Keratinocyte (primary cell): ENCODE data around the gene CIAPIN1. TPM values are rescaled to one million over a fixed set of nuclear protein-coding genes. Genes with fewer than 3 reads are reported as not detected.

ENCODE experiments used
- DNase-seq: peaks from one replicate; pipeline ENCODE4 v3.0.0-alpha.2; 2011; ENCODE audit warnings: low read depth, missing footprints, low spot score
- FAIRE-seq: peaks from 2 replicates; lab custom pipeline; 2011; peaks lifted over from hg19 to GRCh38; lab: Jason Lieb, UNC
- H2AFZ ChIP-seq: 2 replicates; pipeline ENCODE4 v1.6.0; 2012; ENCODE audit warnings: low read length, control low read depth, inconsistent platforms; ENCODE audit not compliant: control insufficient read depth
- H3K27ac ChIP-seq: 2 replicates; pipeline ENCODE4 v1.5.1; 2011; ENCODE audit warnings: low read length; ENCODE audit not compliant: control insufficient read depth, insufficient read depth
- H3K27me3 ChIP-seq: 3 replicates; pipeline ENCODE4 v1.6.0; 2011; ENCODE audit warnings: low read length; ENCODE audit not compliant: control insufficient read depth, insufficient read depth; ENCODE audit errors: extremely low read depth
- H3K36me3 ChIP-seq, 2 experiments: 2 replicates in 1 of 2; 3 replicates in 1 of 2; pipeline ENCODE4 v1.5.1; 2011; ENCODE audit warnings: low read length in 2 of 2, mild to moderate bottlenecking in 1 of 2; ENCODE audit not compliant: control insufficient read depth in 2 of 2, insufficient read depth in 2 of 2; ENCODE audit errors: extremely low read depth in 1 of 2
- H3K4me1 ChIP-seq: 3 replicates; pipeline ENCODE4 v1.5.1; 2011; ENCODE audit warnings: low read length; ENCODE audit not compliant: control insufficient read depth, insufficient read depth; ENCODE audit errors: extremely low read depth
- H3K4me2 ChIP-seq: 3 replicates; pipeline ENCODE4 v1.6.0; 2011; ENCODE audit warnings: low read depth, low read length; ENCODE audit not compliant: control insufficient read depth, insufficient read depth; ENCODE audit errors: extremely low read depth
- H3K4me3 ChIP-seq, 3 experiments: fragments of 200-600 bp in 1 of 3; sonication (generic) in 1 of 3; 2 replicates in 2 of 3; 3 replicates in 1 of 3; pipeline ENCODE4 v1.5.1; 2011 to 2016; ENCODE audit warnings: low read length in 3 of 3, mild to moderate bottlenecking in 3 of 3, control low read depth in 2 of 3, inconsistent platforms in 1 of 3, low read depth in 1 of 3, mixed read lengths in 1 of 3, mixed run types in 1 of 3, moderate library complexity in 1 of 3; ENCODE audit not compliant: control insufficient read depth in 2 of 3, insufficient read depth in 2 of 3; ENCODE audit errors: extremely low read depth in 1 of 3
- H3K79me2 ChIP-seq: 2 replicates; pipeline ENCODE4 v1.6.0; 2012; ENCODE audit warnings: low read length; ENCODE audit not compliant: control insufficient read depth, insufficient read depth
- H3K9ac ChIP-seq: 3 replicates; pipeline ENCODE4 v1.6.0; 2011; ENCODE audit warnings: low read length; ENCODE audit not compliant: control insufficient read depth, insufficient read depth; ENCODE audit errors: extremely low read depth
- H3K9me1 ChIP-seq: 3 replicates; pipeline ENCODE4 v1.6.0; 2011; ENCODE audit warnings: low read length; ENCODE audit not compliant: control insufficient read depth, insufficient read depth; ENCODE audit errors: extremely low read depth
- H3K9me3 ChIP-seq: 2 replicates; pipeline ENCODE4 v1.5.1; 2012; ENCODE audit warnings: low read depth, low read length; ENCODE audit not compliant: control insufficient read depth
- H4K20me1 ChIP-seq: 3 replicates; pipeline ENCODE4 v1.6.0; 2011; ENCODE audit warnings: low read length; ENCODE audit not compliant: control insufficient read depth, insufficient read depth; ENCODE audit errors: extremely low read depth
- CTCF ChIP-seq, 3 experiments: IDR thresholded peaks in 1 of 3; conservative IDR thresholded peaks in 1 of 3; optimal IDR thresholded peaks in 1 of 3; 2 replicates in 2 of 3; 3 replicates in 1 of 3; pipeline versions ENCODE3 to v1.5.1; 2011; ENCODE audit warnings: low read length in 3 of 3, mild to moderate bottlenecking in 3 of 3, moderate library complexity in 2 of 3, control low read depth in 1 of 3, inconsistent platforms in 1 of 3; ENCODE audit not compliant: insufficient read depth in 2 of 3; ENCODE audit errors: extremely low read depth in 1 of 3
- EZH2 ChIP-seq: IDR thresholded peaks from one replicate; pipeline ENCODE4 v1.6.1; 2012; ENCODE audit warnings: inconsistent platforms, mild to moderate bottlenecking, low read length, moderate library complexity
- dilution Hi-C: fragments of 300-500 bp; cut with MboI; formaldehyde crosslinking; loops from one replicate; pipeline ENCODE4 v1.7.0; 2020; ENCODE audit warnings: low sequenced_read_pairs; ENCODE audit not compliant: extremely low pct_ligation_motif_present
- polyA plus RNA-seq, 5 experiments: library from polyadenylated mRNA; depleted of rRNA in 3 of 5; stranded (reverse) in 3 of 5; stranded (forward) in 1 of 5; unstranded in 1 of 5; fragments of >200 nt; gene quantifications; 1 replicate in 1 of 5; 2 replicates in 3 of 5; 3 replicates in 1 of 5; pipeline versions ENCODE4 v1.2.1 to v1.2.3, GENCODE V29; 2011 to 2012; ENCODE audit warnings: missing spikeins in 2 of 5, low read depth in 1 of 5, low replicate concordance in 1 of 5

CIAPIN1 gene
- polyA plus RNA-seq, 1 donor (not counting 4 experiments of a cell fraction or from before 2014, with no cell fraction given): 75.4 TPM

- FAIRE-seq (no peak), DNase-seq (no peak)
- Histone ChIP-seq H3K9me1 (no peaks in the 10 kb centered on the region), H3K79me2 (no peaks in the 10 kb centered on the region), H3K4me1 (no peaks in the 10 kb centered on the region), H3K36me3 (peaks cover 7 to 26% of the 10 kb centered on the region in 2 experiments), H3K9ac (no peak overlapping the region), H3K27ac (no peak overlapping the region), H3K9me3 (no peaks in the 10 kb centered on the region), H4K20me1 (no peaks in the 10 kb centered on the region), H3K27me3 (no peaks in the 10 kb centered on the region), H2AFZ (no peak overlapping the region), H3K4me3 (no peak overlapping the region), H3K4me2 (no peak overlapping the region)
- dilution Hi-C loops: no loop called here
- no peak for TF ChIP-seq CTCF (optimal IDR thresholded peaks at IDR 0.05 in 1 of 3, IDR thresholded peaks at IDR 0.05 in 1 of 3, conservative IDR thresholded peaks at IDR 0.05 in 1 of 3; ENCODE audit: extremely low read depth in 1 of 3, insufficient read depth in 2 of 3, low read length in 3 of 3)
- no peak for TF ChIP-seq EZH2
These were observed 30.5 kb upstream of the CIAPIN1 start for GRCh38 chr16:57477531-57478202.

GRCh38 chr16:57476546-57477410, 29.6 kb upstream of the CIAPIN1 start:
- H3K27ac ChIP-seq: no peak overlapping the region
- H3K4me2 ChIP-seq: no peak overlapping the region
- no peak overlapping the region for H3K4me3 ChIP-seq
- dilution Hi-C loops: no loop called here
- H3K4me1 ChIP-seq: no peaks in the 10 kb centered on the region
- H2AFZ ChIP-seq: no peak overlapping the region
- H3K27me3 ChIP-seq: no peaks in the 10 kb centered on the region
- H3K36me3 ChIP-seq: peaks cover 7 to 31% of the 10 kb centered on the region in 2 experiments
- no peak for DNase-seq
- no peaks in the 10 kb centered on the region for H3K79me2 ChIP-seq
- H3K9me3 ChIP-seq: no peaks in the 10 kb centered on the region
- FAIRE-seq: no peak
- H3K9me1 ChIP-seq: no peaks in the 10 kb centered on the region
- TF ChIP-seq EZH2 (no peak), CTCF (optimal IDR thresholded peaks at IDR 0.05 in 1 of 3, IDR thresholded peaks at IDR 0.05 in 1 of 3, conservative IDR thresholded peaks at IDR 0.05 in 1 of 3; ENCODE audit: extremely low read depth in 1 of 3, insufficient read depth in 2 of 3, low read length in 3 of 3) (no peak)
- no peaks in the 10 kb centered on the region for H4K20me1 ChIP-seq
- H3K9ac ChIP-seq: no peak overlapping the region
